Tibial artery (tissue), 4 donors: ENCODE data around the gene ADTRP.

Experiments used
- DNase-seq, 2 donors: peaks; one replicate each; pipeline ENCODE4 v3.0.0-alpha.2; 2019
- H3K27ac ChIP-seq, 2 donors: fragments of 200-600 bp; sonication (generic) in 1 of 2; 1 replicate in 1 of 2; 2 replicates in 1 of 2; pipeline ENCODE4 v1.5.1; 2018 to 2019; ENCODE audit warnings: mild to moderate bottlenecking in 1 of 2
- H3K27me3 ChIP-seq, 2 donors: fragments of 200-600 bp; sonication (generic) in 1 of 2; one replicate each; pipeline versions ENCODE4 v1.5.1 to v1.6.0; 2016 to 2019
- H3K36me3 ChIP-seq, 3 donors: fragments of 200-600 bp; sonication (generic) in 2 of 3; one replicate each; pipeline ENCODE4 v1.5.1; 2016 to 2019; ENCODE audit warnings: mild to moderate bottlenecking in 2 of 3
- H3K4me1 ChIP-seq, 4 donors: fragments of 200-600 bp; sonication (generic) in 2 of 4; 1 replicate in 3 of 4; 2 replicates in 1 of 4; pipeline ENCODE4 v1.5.1; 2016 to 2019
- H3K4me3 ChIP-seq, 2 donors: fragments of 200-600 bp; sonication (generic) in 1 of 2; 1 replicate in 1 of 2; 2 replicates in 1 of 2; pipeline ENCODE4 v1.5.1; 2018 to 2019; ENCODE audit warnings: mild to moderate bottlenecking in 2 of 2
- H3K9me3 ChIP-seq, 3 donors: fragments of 200-600 bp; sonication (generic) in 1 of 3; one replicate each; pipeline ENCODE4 v1.5.1; 2016 to 2019
- CTCF ChIP-seq, 2 experiments: fragments of 200-600 bp in 1 of 2; fragments of 450-650 bp in 1 of 2; IDR thresholded peaks; one replicate each; pipeline ENCODE4 v1.5.1; 2017 to 2019; ENCODE audit warnings: antibody characterized with exemption in 2 of 2, mild to moderate bottlenecking in 1 of 2, moderate library complexity in 1 of 2
- intact Hi-C: fragments of 100-400 bp; cut with DNase I; formaldehyde crosslinking; loops from one replicate; pipeline ENCODE4 v1.15.0; 2023; ENCODE audit warnings: low total_unique reads

ADTRP gene

GRCh38 chr6:11706171-11706570, 72.4 kb downstream of the ADTRP start:
- Histone ChIP-seq H3K4me1 (peaks cover 0 to 24% (median 9%) of the 10 kb centered on the region in 4 donors), H3K36me3 (no peaks in the 10 kb centered on the region), H3K9me3 (no peaks in the 10 kb centered on the region), H3K27me3 (no peaks in the 10 kb centered on the region), H3K4me3 (no peak overlapping the region), H3K27ac (no peak overlapping the region)
- TF ChIP-seq CTCF (IDR thresholded peaks at IDR 0.05): no peak
- intact Hi-C loops: loop anchor here (10.0 kb wide), 1 partner anchor 309 kb away; the partner anchor contains the start of gene HIVEP1
- no peak for DNase-seq

GRCh38 chr6:11705483-11705882, 73.1 kb downstream of the ADTRP start:
- Histone ChIP-seq H3K27me3 (no peaks in the 10 kb centered on the region), H3K36me3 (no peaks in the 10 kb centered on the region), H3K4me1 (peaks cover 0 to 18% (median 3%) of the 10 kb centered on the region in 4 donors), H3K4me3 (no peak overlapping the region), H3K27ac (no peak overlapping the region), H3K9me3 (no peaks in the 10 kb centered on the region)
- no peak for TF ChIP-seq CTCF (IDR thresholded peaks at IDR 0.05)
- intact Hi-C loops: loop anchor here (10.0 kb wide), 1 partner anchor 309 kb away; the partner anchor contains the start of gene HIVEP1
- no peak for DNase-seq

- Histone ChIP-seq H3K4me3 (no peak overlapping the region), H3K9me3 (no peaks in the 10 kb centered on the region), H3K27me3 (no peaks in the 10 kb centered on the region), H3K4me1 (peaks cover 0 to 13% (median under 1%) of the 10 kb centered on the region in 4 donors), H3K36me3 (no peaks in the 10 kb centered on the region), H3K27ac (no peak overlapping the region)
- intact Hi-C loops: loop anchor here (10.0 kb wide), 1 partner anchor 310 kb away; the partner anchor contains the start of gene HIVEP1
- TF ChIP-seq CTCF (IDR thresholded peaks at IDR 0.05): no peak
- no peak for DNase-seq
Observed at GRCh38 chr6:11705069-11705468, 73.5 kb downstream of the ADTRP start.

- H3K36me3 ChIP-seq: no peaks in the 10 kb centered on the region
- H3K27ac ChIP-seq: no peak overlapping the region
- TF ChIP-seq CTCF (IDR thresholded peaks at IDR 0.05): no peak
- no peak for DNase-seq
- intact Hi-C loops: loop anchor here (10.0 kb wide), 1 partner anchor 311 kb away; the partner anchor contains the start of gene HIVEP1
- H3K27me3 ChIP-seq: no peaks in the 10 kb centered on the region
- peaks cover 0 to 9% (median 0%) of the 10 kb centered on the region in 4 donors for H3K4me1 ChIP-seq
- no peaks in the 10 kb centered on the region for H3K9me3 ChIP-seq
- no peak overlapping the region for H3K4me3 ChIP-seq
Observed at GRCh38 chr6:11703725-11704124, 74.9 kb downstream of the ADTRP start.

- Histone ChIP-seq H3K4me1 (peaks cover 0 to 9% (median 0%) of the 10 kb centered on the region in 4 donors), H3K9me3 (no peaks in the 10 kb centered on the region), H3K36me3 (no peaks in the 10 kb centered on the region), H3K27me3 (no peaks in the 10 kb centered on the region), H3K27ac (no peak overlapping the region), H3K4me3 (no peak overlapping the region)
- intact Hi-C loops: loop anchor here (10.0 kb wide), 1 partner anchor 312 kb away; the partner anchor contains the start of gene HIVEP1
- no peak for TF ChIP-seq CTCF (IDR thresholded peaks at IDR 0.05)
- DNase-seq: no peak
Observed at GRCh38 chr6:11702500-11703130, 76.0 kb downstream of the ADTRP start.
